GM12878 (cell line): ENCODE results near the gene IL17RA. TPM values are rescaled to one million over a fixed set of nuclear protein-coding genes. Genes with fewer than 3 reads are reported as not detected.

Experiments
- ATAC-seq: fragments of 200-7000 bp; cut with Tn5 transposase; 3 replicates; pipeline ENCODE4 v1.9.1; 2020; ENCODE audit warnings: mild to moderate bottlenecking, moderate library complexity
- BruUV-seq: library from RNA; stranded (reverse); fragments of 400-500 nt; replicated peaks from 2 replicates; lab custom pipeline; 2021; lab: Mats Ljungman, UMichigan
- CTCF ChIA-PET: fragments of 300-600 bp; sonication (Branson Sonifier 250); formaldehyde crosslinking; extraction: SDS; loops from one replicate; lab custom pipeline; 2021; ENCODE audit warnings: inconsistent platforms; lab: Yijun Ruan, JAX
- POLR2A ChIA-PET: fragments of 350-600 bp; formaldehyde crosslinking; extraction: SDS; loops from one replicate; lab custom pipeline; 2021; ENCODE audit warnings: inconsistent platforms; lab: Charles Lee
- RAD21 ChIA-PET: fragments of 300-600 bp; sonication (Branson Sonifier 250); formaldehyde crosslinking; loops from one replicate; lab custom pipeline; 2023; ENCODE audit warnings: antibody characterized with exemption; ENCODE audit not compliant: unreplicated experiment; lab: Charles Lee
- SMC1A ChIA-PET: fragments of 300-600 bp; sonication (Branson Sonifier 250); formaldehyde crosslinking; loops from one replicate; lab custom pipeline; 2023; ENCODE audit not compliant: unreplicated experiment, uncharacterized antibody; lab: Charles Lee
- DNase-seq: peaks from one replicate; pipeline ENCODE4 v3.0.0-alpha.2; 2011; ENCODE audit warnings: low read depth, low spot score
- FAIRE-seq: peaks from 3 replicates; lab custom pipeline; 2011; peaks lifted over from hg19 to GRCh38; lab: Jason Lieb, UNC
- H2AFZ ChIP-seq: 2 replicates; pipeline ENCODE4 v1.6.0; 2011; ENCODE audit warnings: low read depth, low read length, control low read depth; ENCODE audit not compliant: control insufficient read depth
- H3K27ac ChIP-seq: 2 replicates; pipeline ENCODE4 v1.5.1; 2011; ENCODE audit warnings: control low read depth; ENCODE audit not compliant: control insufficient read depth, insufficient read depth
- H3K27me3 ChIP-seq, 2 experiments: replicated peaks in 1 of 2; 2 replicates each; pipeline versions ENCODE4 v1.6.0 to v1.6.1; 2011; ENCODE audit warnings: low read length in 1 of 2; ENCODE audit not compliant: control insufficient read depth in 2 of 2, insufficient read depth in 2 of 2
- H3K36me3 ChIP-seq, 2 experiments: 2 replicates each; pipeline ENCODE4 v1.5.1; 2011; ENCODE audit warnings: low read length in 1 of 2; ENCODE audit not compliant: control insufficient read depth in 2 of 2, insufficient read depth in 2 of 2
- H3K4me1 ChIP-seq: 2 replicates; pipeline ENCODE4 v1.6.1; 2011; ENCODE audit warnings: mild to moderate bottlenecking, low read length, moderate library complexity, mixed read lengths; ENCODE audit not compliant: control insufficient read depth, insufficient read depth
- H3K4me2 ChIP-seq: 2 replicates; pipeline ENCODE4 v1.6.0; 2011; ENCODE audit warnings: control low read depth; ENCODE audit not compliant: control insufficient read depth, insufficient read depth
- H3K4me3 ChIP-seq: fragments of 200-600 bp; sonication (generic); 2 replicates; pipeline ENCODE4 v1.5.1; 2016
- H3K79me2 ChIP-seq: 2 replicates; pipeline ENCODE4 v1.6.0; 2011; ENCODE audit warnings: low read length; ENCODE audit not compliant: control insufficient read depth, insufficient read depth
- H3K9ac ChIP-seq: 2 replicates; pipeline ENCODE4 v1.8.0; 2011; ENCODE audit warnings: low read length, control low read depth, mixed read lengths; ENCODE audit not compliant: control insufficient read depth, insufficient read depth
- H3K9me3 ChIP-seq: replicated peaks from 3 replicates; pipeline ENCODE4 v1.5.1; 2011; ENCODE audit warnings: mild to moderate bottlenecking, low read length; ENCODE audit not compliant: control insufficient read depth, insufficient read depth
- H4K20me1 ChIP-seq: 2 replicates; pipeline ENCODE4 v1.6.0; 2011; ENCODE audit not compliant: control insufficient read depth, insufficient read depth
- ASH2L ChIP-seq: fragments of 300-600, 200-600 bp; sonication (generic); IDR thresholded peaks from 2 replicates; pipeline ENCODE4 v1.6.1; 2017; ENCODE audit warnings: low read depth, mild to moderate bottlenecking, borderline replicate concordance
- HDGF ChIP-seq: fragments of 450-650 bp; IDR thresholded peaks from 2 replicates; pipeline ENCODE4 v1.6.1; 2016; ENCODE audit warnings: antibody characterized with exemption
- NR2C1 ChIP-seq: fragments of 450-650 bp; IDR thresholded peaks from 2 replicates; pipeline ENCODE4 v1.6.1; 2017; ENCODE audit warnings: antibody characterized with exemption, mild to moderate bottlenecking, moderate library complexity
- POLR2A ChIP-seq: IDR thresholded peaks from 2 replicates; pipeline ENCODE4 v1.6.1; 2011; ENCODE audit warnings: low read depth, mild to moderate bottlenecking, low read length
- ZNF622 ChIP-seq: fragments of 450-650 bp; IDR thresholded peaks from 2 replicates; pipeline ENCODE4 v1.6.1; 2017; ENCODE audit warnings: mild to moderate bottlenecking, inconsistent platforms
- WGBS: methylation state at CpG from one replicate; pipeline ENCODE4 v1.1.6; 2016; ENCODE audit warnings: low lambda C conversion rate; ENCODE audit not compliant: insufficient replicate concordance, insufficient coverage; ENCODE audit errors: missing lambda C conversion rate; 5-methylcytosine and 5-hydroxymethylcytosine counted together
- in situ Hi-C: fragments of 300-500 bp; cut with MboI; formaldehyde crosslinking; loops from 9 replicates; pipeline ENCODE4 v1.14.3; 2018; ENCODE audit warnings: mixed read lengths
- intact Hi-C: fragments of 100-400 bp; cut with micrococcal nuclease; formaldehyde crosslinking; loops from one replicate; pipeline ENCODE4 v1.14.2; 2022; ENCODE audit not compliant: unreplicated experiment
- polyA plus RNA-seq, 11 experiments: library from polyadenylated mRNA; depleted of rRNA in 4 of 11; unstranded in 6 of 11; stranded (reverse) in 5 of 11; fragments of >200 nt; fragmentation: Nextera tagmentation in 4 of 11; fragmentation: Illumina TruSeq in 1 of 11; extraction: Ambion mirVana in 4 of 11; extraction: Trizol in 1 of 11; gene quantifications; 1 replicate in 1 of 11; 2 replicates in 10 of 11; pipeline versions ENCODE4 v1.2.1 to v1.2.3, GENCODE V29; 2011 to 2016; ENCODE audit warnings: inconsistent platforms in 2 of 11, missing spikeins in 2 of 11, low read depth in 1 of 11
- total RNA-seq, 4 experiments: library from RNA; depleted of rRNA in 3 of 4; stranded (reverse); fragments of >200 nt in 3 of 4; fragmentation: Illumina TruSeq in 1 of 4; extraction: Trizol in 1 of 4; gene quantifications; 2 replicates each; pipeline versions ENCODE4 v1.2.1 to v1.2.3, GENCODE V29; 2013 to 2021
- TF ChIP-seq, protein P1 (sequence below): fragments of 450-650 bp; IDR thresholded peaks from 2 replicates; pipeline ENCODE4 v1.6.1; 2014; ENCODE audit warnings: mild to moderate bottlenecking

IL17RA gene
- total and polyA plus RNA-seq, 10 of the 15 experiments (the other 5 are each of a cell fraction or from before 2014, with no cell fraction given): 0.71 to 10.2 (median 4.2) TPM

DNA sequence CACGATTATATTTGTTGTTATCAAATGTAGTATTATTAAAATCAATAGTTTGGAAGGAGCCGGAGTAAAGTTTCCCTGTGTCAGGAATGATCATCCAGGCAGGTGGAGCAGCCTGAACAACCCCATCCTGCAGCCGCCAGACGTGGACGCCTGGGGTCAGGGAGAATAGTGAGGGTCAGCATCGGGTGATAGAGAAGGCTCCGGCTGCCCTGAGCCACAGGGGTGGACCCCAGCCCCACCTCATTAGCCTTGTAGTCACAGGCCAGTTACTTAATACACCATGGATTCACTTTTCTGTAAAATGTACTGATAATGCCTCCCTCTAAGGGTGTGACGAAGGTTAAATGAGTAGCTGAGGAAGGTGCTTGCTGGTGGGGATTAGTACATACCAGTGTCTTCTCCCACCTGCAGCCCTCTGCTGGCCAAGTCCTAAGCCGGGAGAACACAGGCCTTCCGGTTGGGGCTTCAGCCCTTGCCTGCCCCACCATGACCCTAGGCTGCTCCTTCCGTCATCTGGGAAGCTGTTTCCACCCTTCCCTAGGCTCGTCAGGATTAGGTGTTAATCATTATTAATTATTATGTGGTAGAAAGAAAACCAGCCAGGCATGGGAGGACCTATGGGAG is 21.5 kb downstream of the IL17RA start:
- ChIA-PET SMC1A (no interaction called here), CTCF (no interaction called here), POLR2A (no interaction called here), RAD21 (no interaction called here)
- H3K4me1 ChIP-seq: no peaks in the 10 kb centered on the region
- no peaks in the 10 kb centered on the region for H3K9me3 ChIP-seq
- no TSS peak for BruUV-seq
- no peaks in the 10 kb centered on the region for H4K20me1 ChIP-seq
- no peak overlapping the region for H3K9ac ChIP-seq
- peaks cover 11 to 22% of the 10 kb centered on the region in 2 experiments for H3K36me3 ChIP-seq
- H3K79me2 ChIP-seq: no peaks in the 10 kb centered on the region
- H3K27ac ChIP-seq: no peak overlapping the region
- in situ Hi-C loops: no loop called here
- H3K27me3 ChIP-seq: no peaks in the 10 kb centered on the region
- H3K4me3 ChIP-seq: no peak overlapping the region
- TF ChIP-seq NR2C1 (no peak), POLR2A (peak; percentile 21; the same call in 1 of the 2 replicates), ZNF622 (no peak), ASH2L (no peak), HDGF (no peak)
- TF ChIP-seq, protein P1, sequence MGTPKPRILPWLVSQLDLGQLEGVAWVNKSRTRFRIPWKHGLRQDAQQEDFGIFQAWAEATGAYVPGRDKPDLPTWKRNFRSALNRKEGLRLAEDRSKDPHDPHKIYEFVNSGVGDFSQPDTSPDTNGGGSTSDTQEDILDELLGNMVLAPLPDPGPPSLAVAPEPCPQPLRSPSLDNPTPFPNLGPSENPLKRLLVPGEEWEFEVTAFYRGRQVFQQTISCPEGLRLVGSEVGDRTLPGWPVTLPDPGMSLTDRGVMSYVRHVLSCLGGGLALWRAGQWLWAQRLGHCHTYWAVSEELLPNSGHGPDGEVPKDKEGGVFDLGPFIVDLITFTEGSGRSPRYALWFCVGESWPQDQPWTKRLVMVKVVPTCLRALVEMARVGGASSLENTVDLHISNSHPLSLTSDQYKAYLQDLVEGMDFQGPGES: no peak
- 86% methylated on average over 12 of the region's 12 CpGs for WGBS
- H2AFZ ChIP-seq: no peak overlapping the region
- FAIRE-seq (no peak), ATAC-seq (no peak), DNase-seq (no peak)
- H3K4me2 ChIP-seq: no peak overlapping the region
- intact Hi-C loops: no loop called here
